HepG2 (cell line): Measurements from ENCODE around the gene RPL35. TPM values are rescaled to one million over a fixed set of nuclear protein-coding genes. Genes with fewer than 3 reads are reported as not detected.

Experiments used
- ATAC-seq: fragments of 200-7000 bp; cut with Tn5 transposase; 3 replicates; pipeline ENCODE4 v1.9.1; 2020; ENCODE audit warnings: mild to moderate bottlenecking, moderate library complexity
- BruUV-seq: library from RNA; stranded (reverse); fragments of 400-500 nt; replicated peaks from 2 replicates; lab custom pipeline; 2021; lab: Mats Ljungman, UMichigan
- CTCF ChIA-PET: fragments of 300-600 bp; formaldehyde crosslinking; extraction: SDS; loops from one replicate; lab custom pipeline; 2021; ENCODE audit warnings: low total read pairs, inconsistent platforms, low intra/inter-chr PET ratio; lab: Yijun Ruan, JAX
- POLR2A ChIA-PET: fragments of 350-600 bp; sonication (Branson Sonifier 250); formaldehyde crosslinking; loops from one replicate; lab custom pipeline; 2020; ENCODE audit warnings: antibody characterized with exemption, inconsistent platforms; lab: Yijun Ruan, JAX
- DNase-seq: peaks from one replicate; pipeline ENCODE4 v3.0.0-alpha.2; 2015; ENCODE audit warnings: low spot score
- FAIRE-seq: peaks from 3 replicates; lab custom pipeline; 2011; peaks lifted over from hg19 to GRCh38; lab: Jason Lieb, UNC
- H2AFZ ChIP-seq: one replicate; pipeline ENCODE4 v1.6.1; 2011; ENCODE audit warnings: low read length, inconsistent platforms
- H3K27ac ChIP-seq: fragments of 300-600 bp; 3 replicates; pipeline ENCODE4 v1.8.0; 2011; ENCODE audit warnings: mixed run types, mild to moderate bottlenecking, mixed read lengths, low read length, inconsistent platforms; ENCODE audit not compliant: insufficient read depth; ENCODE audit errors: extremely low read length
- H3K27me3 ChIP-seq, 2 experiments: fragments of 200-600 bp in 1 of 2; 2 replicates in 1 of 2; 3 replicates in 1 of 2; pipeline versions ENCODE4 v1.6.0 to v1.8.0; 2011; ENCODE audit warnings: low read length in 2 of 2, mild to moderate bottlenecking in 2 of 2, moderate library complexity in 2 of 2, inconsistent platforms in 1 of 2; ENCODE audit not compliant: insufficient read depth in 2 of 2, control insufficient read depth in 1 of 2
- H3K36me3 ChIP-seq, 2 experiments: fragments of 200-600 bp in 1 of 2; replicated peaks in 1 of 2; 2 replicates in 1 of 2; 3 replicates in 1 of 2; pipeline versions ENCODE4 v1.5.1 to v1.8.0; 2011; ENCODE audit warnings: low read length in 2 of 2, inconsistent platforms in 1 of 2; ENCODE audit not compliant: insufficient read depth in 2 of 2, control insufficient read depth in 1 of 2
- H3K4me1 ChIP-seq: 2 replicates; pipeline ENCODE4 v1.5.1; 2012; ENCODE audit warnings: low read length, inconsistent platforms; ENCODE audit not compliant: insufficient read depth
- H3K4me2 ChIP-seq: 2 replicates; pipeline ENCODE4 v1.6.0; 2011; ENCODE audit warnings: low read depth, low read length, inconsistent platforms
- H3K4me3 ChIP-seq, 3 experiments: fragments of 200-600 bp in 1 of 3; sonication (generic), shearing (Covaris generic) in 1 of 3; replicated peaks in 1 of 3; 2 replicates each; pipeline ENCODE4 v1.5.1; 2011 to 2016; ENCODE audit warnings: low read length in 3 of 3, inconsistent platforms in 2 of 3, low read depth in 2 of 3, mild to moderate bottlenecking in 2 of 3, control low read depth in 1 of 3, mixed read lengths in 1 of 3; ENCODE audit not compliant: insufficient read depth in 1 of 3
- H3K79me2 ChIP-seq: one replicate; pipeline ENCODE4 v1.6.1; 2011; ENCODE audit warnings: low read length, inconsistent platforms; ENCODE audit not compliant: insufficient read depth
- H3K9ac ChIP-seq: 2 replicates; pipeline ENCODE4 v1.6.0; 2011; ENCODE audit warnings: mild to moderate bottlenecking, low read depth, low read length, inconsistent platforms; ENCODE audit not compliant: insufficient read depth
- H3K9me3 ChIP-seq: 2 replicates; pipeline ENCODE4 v1.5.1; 2012; ENCODE audit warnings: mild to moderate bottlenecking, low read length
- H4K20me1 ChIP-seq: 2 replicates; pipeline ENCODE4 v1.6.0; 2011; ENCODE audit warnings: inconsistent platforms, mild to moderate bottlenecking, low read length, moderate library complexity; ENCODE audit not compliant: insufficient read depth
- ATRX ChIP-seq: sonication (generic); formaldehyde crosslinking; IDR thresholded peaks from 2 replicates; pipeline ENCODE4 v1.4.0; 2020; ENCODE audit warnings: missing genetic modification reagents, borderline replicate concordance
- KDM4B ChIP-seq: sonication (generic); formaldehyde crosslinking; IDR thresholded peaks from 2 replicates; pipeline ENCODE4 v1.4.0; 2020; ENCODE audit warnings: missing genetic modification reagents
- RERE ChIP-seq: IDR thresholded peaks from 2 replicates; pipeline ENCODE4 v1.6.1; 2016; ENCODE audit warnings: low read depth, missing genetic modification reagents, missing compliant biosample characterization
- TAF15 ChIP-seq: fragments of 200-400 bp; formaldehyde crosslinking; IDR thresholded peaks from one replicate; pipeline ENCODE4 v1.6.1; 2018; ENCODE audit warnings: mild to moderate bottlenecking, low read depth, low read length; ENCODE audit not compliant: poor library complexity, severe bottlenecking
- ZNF274 ChIP-seq: sonication (generic); formaldehyde crosslinking; IDR thresholded peaks from 2 replicates; pipeline ENCODE4 v1.5.1; 2020; ENCODE audit warnings: mild to moderate bottlenecking, missing genetic modification reagents
- ZNF335 ChIP-seq: sonication (generic); formaldehyde crosslinking; IDR thresholded peaks from 2 replicates; pipeline ENCODE4 v1.4.0; 2020; ENCODE audit warnings: missing genetic modification reagents
- ZNF503 ChIP-seq: sonication (generic); formaldehyde crosslinking; IDR thresholded peaks from 2 replicates; pipeline ENCODE4 v1.4.0; 2020; ENCODE audit warnings: missing genetic modification reagents
- ZNF652 ChIP-seq: IDR thresholded peaks from 2 replicates; pipeline ENCODE4 v1.6.1; 2016; ENCODE audit warnings: low read depth, borderline replicate concordance
- ZNF792 ChIP-seq: IDR thresholded peaks from 2 replicates; pipeline ENCODE4 v1.6.1; 2016
- WGBS: methylation state at CpG from one replicate; pipeline ENCODE4 v1.1.6; 2017; ENCODE audit warnings: low lambda C conversion rate; 5-methylcytosine and 5-hydroxymethylcytosine counted together
- in situ Hi-C: cut with HindIII; loops from 2 replicates; pipeline ENCODE4 v1.10.0; 2017; ENCODE audit warnings: low pct_unique_long_range_greater_than_20kb; ENCODE audit not compliant: extremely low pct_ligation_motif_present
- intact Hi-C: fragments of 100-400 bp; cut with micrococcal nuclease; formaldehyde crosslinking; loops from one replicate; pipeline ENCODE4 v1.10.0; 2022; ENCODE audit not compliant: unreplicated experiment
- polyA plus RNA-seq, 8 experiments: library from polyadenylated mRNA; depleted of rRNA in 3 of 8; stranded (reverse) in 7 of 8; unstranded in 1 of 8; fragments of >200 nt; fragmentation: Illumina TruSeq in 4 of 8; extraction: Trizol in 4 of 8; gene quantifications; 2 replicates each; pipeline versions ENCODE4 v1.2.1 to v1.2.3, GENCODE V29; 2011 to 2016; ENCODE audit warnings: low read depth in 4 of 8, missing spikeins in 1 of 8, mixed read lengths in 1 of 8; ENCODE audit not compliant: insufficient read depth in 1 of 8
- total RNA-seq, 5 experiments: library from RNA; depleted of rRNA; stranded (reverse); fragments of >200 nt; fragmentation: Illumina TruSeq; extraction: Trizol; gene quantifications; 2 replicates each; pipeline ENCODE4 v1.2.3, GENCODE V29; 2016; ENCODE audit warnings: low read depth in 1 of 5

The RPL35 gene
- total and polyA plus RNA-seq, 2 of the 13 experiments (the other 11 are each of a cell fraction or from before 2014, with no cell fraction given), result 2,153 to 2,935 TPM

DNA sequence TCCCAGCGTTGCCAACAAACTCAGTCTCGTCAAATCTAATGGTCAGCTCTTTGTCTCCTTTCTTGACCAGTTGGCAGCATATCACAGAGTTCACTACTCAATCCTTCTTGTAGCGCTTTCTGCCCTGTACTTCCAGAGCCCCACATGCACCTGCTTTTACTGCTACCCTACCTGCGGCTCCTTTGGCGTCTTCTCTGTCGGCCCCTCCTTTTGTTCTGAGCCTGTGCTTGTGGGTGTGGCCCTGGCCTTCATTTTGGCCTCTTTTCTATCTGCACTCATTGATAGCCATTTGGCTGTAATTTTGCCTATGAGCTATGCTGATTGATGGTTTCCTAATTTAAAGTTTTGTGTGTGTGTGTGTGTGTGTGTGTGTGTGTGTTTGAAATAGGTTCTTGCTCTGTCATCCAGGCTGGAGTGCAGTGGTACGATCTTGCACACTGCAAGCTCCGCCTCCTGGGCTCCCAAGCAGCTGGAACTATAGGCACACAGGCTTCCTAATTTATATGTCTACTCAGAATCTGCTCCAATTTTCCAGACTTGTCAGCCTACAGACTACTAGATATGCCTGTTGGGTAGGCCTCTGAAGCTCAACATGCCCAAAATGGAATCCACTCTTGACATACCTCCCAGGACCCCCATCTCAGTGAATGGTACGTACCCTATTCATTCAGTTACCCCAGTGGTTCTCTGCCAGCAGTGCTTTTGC, 32.4 kb upstream of the RPL35 start:
- no peak overlapping the region for H3K4me2 ChIP-seq
- DNase-seq (no peak), ATAC-seq (no peak), FAIRE-seq (no peak)
- WGBS, result 97% methylated on average over 9 of the region's 9 CpGs
- peaks cover 23% of the 10 kb centered on the region for H3K4me1 ChIP-seq
- no peak overlapping the region for H3K9ac ChIP-seq
- ChIA-PET POLR2A (no interaction called here), CTCF (no interaction called here)
- no peaks in the 10 kb centered on the region for H3K79me2 ChIP-seq
- H3K36me3 ChIP-seq, result peaks cover 11 to 44% of the 10 kb centered on the region in 2 experiments; a peak in 4 of 5 replicates
- no TSS peak for BruUV-seq
- no peaks in the 10 kb centered on the region for H4K20me1 ChIP-seq
- in situ Hi-C loops (no loop called here), intact Hi-C loops (no loop called here)
- H3K9me3 ChIP-seq, result no peaks in the 10 kb centered on the region
- H3K27me3 ChIP-seq, result no peaks in the 10 kb centered on the region
- H3K27ac ChIP-seq, result no peak overlapping the region
- H2AFZ ChIP-seq, result no peak overlapping the region
- H3K4me3 ChIP-seq, result no peak overlapping the region
- no peak for TF ChIP-seq ATRX (CRISPR knock-in tag)
- no peak for TF ChIP-seq KDM4B (CRISPR knock-in tag)
- no peak for TF ChIP-seq ZNF792 (CRISPR knock-in tag)
- TF ChIP-seq ZNF652, result no peak
- no peak for TF ChIP-seq RERE
- TF ChIP-seq ZNF274 (CRISPR knock-in tag), result no peak
- no peak for TF ChIP-seq ZNF335
- TF ChIP-seq ZNF503 (CRISPR knock-in tag), result no peak
- no peak for TF ChIP-seq TAF15
- TF ChIP-seq, all 625 proteins: peak for 0
